GM23338 (cell line): Measurements from ENCODE around the gene TUBA1C.

ENCODE experiments used
- CREB1 ChIP-seq: fragments of 250-450 bp; sonication (Bioruptor Pico); IDR thresholded peaks from 2 replicates; pipeline ENCODE4 v1.5.0; 2020; ENCODE audit warnings: low read depth, mild to moderate bottlenecking, moderate library complexity
- EZH2 ChIP-seq: fragments of 200-600 bp; sonication (generic); IDR thresholded peaks from one replicate; pipeline ENCODE4 v1.8.0; 2017; ENCODE audit warnings: antibody characterized with exemption, mild to moderate bottlenecking, low read depth; ENCODE audit not compliant: unreplicated experiment
- JUNB ChIP-seq: IDR thresholded peaks from one replicate; pipeline ENCODE4 v1.6.1; 2016; ENCODE audit warnings: antibody characterized with exemption; ENCODE audit not compliant: unreplicated experiment
- POLR2AphosphoS5 ChIP-seq: IDR thresholded peaks from 2 replicates; pipeline ENCODE4 v1.6.1; 2016; ENCODE audit warnings: antibody characterized with exemption, low read depth
- ZNF331 ChIP-seq: fragments of 250-450 bp; sonication (Bioruptor Pico); IDR thresholded peaks from 2 replicates; pipeline ENCODE4 v1.5.0; 2020; ENCODE audit warnings: low read depth, mild to moderate bottlenecking, moderate library complexity
- TF ChIP-seq, protein P1 (sequence below), 2 experiments: fragments of 200-600 bp in 1 of 2; sonication (generic) in 1 of 2; conservative IDR thresholded peaks; 2 replicates each; pipeline versions ENCODE4 v1.5.1 to v1.6.1; 2016 to 2017; ENCODE audit warnings: antibody characterized with exemption in 2 of 2, low read depth in 2 of 2, mild to moderate bottlenecking in 2 of 2, moderate library complexity in 1 of 2
- TF ChIP-seq, protein P2 (sequence below): IDR thresholded peaks from one replicate; pipeline ENCODE4 v1.6.1; 2018; ENCODE audit warnings: antibody characterized with exemption; ENCODE audit not compliant: unreplicated experiment

DNA sequence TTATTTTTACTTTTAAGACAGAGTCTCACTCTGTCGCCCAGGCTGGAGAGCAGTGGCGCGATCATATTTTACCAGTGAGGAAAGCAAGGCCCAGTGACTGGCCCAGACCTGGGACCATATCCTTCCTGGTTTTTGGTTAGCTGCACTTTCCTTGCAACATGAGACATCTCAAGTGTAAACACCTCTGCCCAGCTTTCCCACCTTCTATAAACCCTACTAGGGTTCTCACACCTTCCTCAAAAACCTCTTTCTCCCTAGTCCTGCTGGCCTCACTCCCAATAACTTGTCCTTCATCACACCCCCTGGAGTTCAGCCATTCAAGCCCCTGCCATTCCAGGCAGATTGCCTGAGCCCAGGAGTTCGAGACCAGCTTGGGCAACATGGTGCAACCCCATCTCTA, 19.8 kb downstream of the TUBA1C start:
- TF ChIP-seq, protein P1, sequence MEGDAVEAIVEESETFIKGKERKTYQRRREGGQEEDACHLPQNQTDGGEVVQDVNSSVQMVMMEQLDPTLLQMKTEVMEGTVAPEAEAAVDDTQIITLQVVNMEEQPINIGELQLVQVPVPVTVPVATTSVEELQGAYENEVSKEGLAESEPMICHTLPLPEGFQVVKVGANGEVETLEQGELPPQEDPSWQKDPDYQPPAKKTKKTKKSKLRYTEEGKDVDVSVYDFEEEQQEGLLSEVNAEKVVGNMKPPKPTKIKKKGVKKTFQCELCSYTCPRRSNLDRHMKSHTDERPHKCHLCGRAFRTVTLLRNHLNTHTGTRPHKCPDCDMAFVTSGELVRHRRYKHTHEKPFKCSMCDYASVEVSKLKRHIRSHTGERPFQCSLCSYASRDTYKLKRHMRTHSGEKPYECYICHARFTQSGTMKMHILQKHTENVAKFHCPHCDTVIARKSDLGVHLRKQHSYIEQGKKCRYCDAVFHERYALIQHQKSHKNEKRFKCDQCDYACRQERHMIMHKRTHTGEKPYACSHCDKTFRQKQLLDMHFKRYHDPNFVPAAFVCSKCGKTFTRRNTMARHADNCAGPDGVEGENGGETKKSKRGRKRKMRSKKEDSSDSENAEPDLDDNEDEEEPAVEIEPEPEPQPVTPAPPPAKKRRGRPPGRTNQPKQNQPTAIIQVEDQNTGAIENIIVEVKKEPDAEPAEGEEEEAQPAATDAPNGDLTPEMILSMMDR (conservative IDR thresholded peaks at IDR 0.05; ENCODE audit: low read depth in 2 of 2), result no peak
- TF ChIP-seq POLR2AphosphoS5 (no peak), EZH2 (no peak), ZNF331 (no peak), CREB1 (CRISPR knock-in tag) (no peak), JUNB (no peak)
- TF ChIP-seq, protein P2, sequence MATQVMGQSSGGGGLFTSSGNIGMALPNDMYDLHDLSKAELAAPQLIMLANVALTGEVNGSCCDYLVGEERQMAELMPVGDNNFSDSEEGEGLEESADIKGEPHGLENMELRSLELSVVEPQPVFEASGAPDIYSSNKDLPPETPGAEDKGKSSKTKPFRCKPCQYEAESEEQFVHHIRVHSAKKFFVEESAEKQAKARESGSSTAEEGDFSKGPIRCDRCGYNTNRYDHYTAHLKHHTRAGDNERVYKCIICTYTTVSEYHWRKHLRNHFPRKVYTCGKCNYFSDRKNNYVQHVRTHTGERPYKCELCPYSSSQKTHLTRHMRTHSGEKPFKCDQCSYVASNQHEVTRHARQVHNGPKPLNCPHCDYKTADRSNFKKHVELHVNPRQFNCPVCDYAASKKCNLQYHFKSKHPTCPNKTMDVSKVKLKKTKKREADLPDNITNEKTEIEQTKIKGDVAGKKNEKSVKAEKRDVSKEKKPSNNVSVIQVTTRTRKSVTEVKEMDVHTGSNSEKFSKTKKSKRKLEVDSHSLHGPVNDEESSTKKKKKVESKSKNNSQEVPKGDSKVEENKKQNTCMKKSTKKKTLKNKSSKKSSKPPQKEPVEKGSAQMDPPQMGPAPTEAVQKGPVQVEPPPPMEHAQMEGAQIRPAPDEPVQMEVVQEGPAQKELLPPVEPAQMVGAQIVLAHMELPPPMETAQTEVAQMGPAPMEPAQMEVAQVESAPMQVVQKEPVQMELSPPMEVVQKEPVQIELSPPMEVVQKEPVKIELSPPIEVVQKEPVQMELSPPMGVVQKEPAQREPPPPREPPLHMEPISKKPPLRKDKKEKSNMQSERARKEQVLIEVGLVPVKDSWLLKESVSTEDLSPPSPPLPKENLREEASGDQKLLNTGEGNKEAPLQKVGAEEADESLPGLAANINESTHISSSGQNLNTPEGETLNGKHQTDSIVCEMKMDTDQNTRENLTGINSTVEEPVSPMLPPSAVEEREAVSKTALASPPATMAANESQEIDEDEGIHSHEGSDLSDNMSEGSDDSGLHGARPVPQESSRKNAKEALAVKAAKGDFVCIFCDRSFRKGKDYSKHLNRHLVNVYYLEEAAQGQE, result no peak
